A673 (cell line): ENCODE results near the gene ZNF341.

ENCODE experiments used
- EZH2 ChIP-seq: fragments of 200-600 bp; sonication (generic); IDR thresholded peaks from 2 replicates; pipeline ENCODE4 v1.6.1; 2017; ENCODE audit warnings: borderline replicate concordance, low read depth, mild to moderate bottlenecking, mixed read lengths, antibody characterized with exemption, low read length; ENCODE audit not compliant: poor library complexity, severe bottlenecking
- TF ChIP-seq, protein P1 (sequence below): fragments of 300-800, 200-600 bp; sonication (generic); conservative IDR thresholded peaks from 2 replicates; pipeline ENCODE4 v1.5.1; 2017; ENCODE audit warnings: low read depth, mild to moderate bottlenecking, antibody characterized with exemption, low read length, moderate library complexity, mixed read lengths

- TF ChIP-seq, protein P1, sequence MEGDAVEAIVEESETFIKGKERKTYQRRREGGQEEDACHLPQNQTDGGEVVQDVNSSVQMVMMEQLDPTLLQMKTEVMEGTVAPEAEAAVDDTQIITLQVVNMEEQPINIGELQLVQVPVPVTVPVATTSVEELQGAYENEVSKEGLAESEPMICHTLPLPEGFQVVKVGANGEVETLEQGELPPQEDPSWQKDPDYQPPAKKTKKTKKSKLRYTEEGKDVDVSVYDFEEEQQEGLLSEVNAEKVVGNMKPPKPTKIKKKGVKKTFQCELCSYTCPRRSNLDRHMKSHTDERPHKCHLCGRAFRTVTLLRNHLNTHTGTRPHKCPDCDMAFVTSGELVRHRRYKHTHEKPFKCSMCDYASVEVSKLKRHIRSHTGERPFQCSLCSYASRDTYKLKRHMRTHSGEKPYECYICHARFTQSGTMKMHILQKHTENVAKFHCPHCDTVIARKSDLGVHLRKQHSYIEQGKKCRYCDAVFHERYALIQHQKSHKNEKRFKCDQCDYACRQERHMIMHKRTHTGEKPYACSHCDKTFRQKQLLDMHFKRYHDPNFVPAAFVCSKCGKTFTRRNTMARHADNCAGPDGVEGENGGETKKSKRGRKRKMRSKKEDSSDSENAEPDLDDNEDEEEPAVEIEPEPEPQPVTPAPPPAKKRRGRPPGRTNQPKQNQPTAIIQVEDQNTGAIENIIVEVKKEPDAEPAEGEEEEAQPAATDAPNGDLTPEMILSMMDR = no peak
- TF ChIP-seq EZH2 = no peak
Observed at GRCh38 chr20:33812908-33813462, 81.2 kb downstream of the ZNF341 start.
